GM12878 (cell line): ENCODE results near the gene SVEP1. TPM values are rescaled to one million over a fixed set of nuclear protein-coding genes. Genes with fewer than 3 reads are reported as not detected.

Experiments
- BHLHE40 ChIP-seq, 2 experiments: fragments of 450-650 bp in 1 of 2; IDR thresholded peaks; 2 replicates each; pipeline ENCODE4 v1.6.1; 2011 to 2017; ENCODE audit warnings: low read depth in 2 of 2, borderline replicate concordance in 1 of 2, improper control_type of control experiment in 1 of 2, low read length in 1 of 2, mild to moderate bottlenecking in 1 of 2
- EGR1 ChIP-seq, 2 experiments: IDR thresholded peaks; 1 replicate in 1 of 2; 2 replicates in 1 of 2; pipeline ENCODE4 v1.6.1; 2011 to 2012; ENCODE audit warnings: low read depth in 2 of 2, low read length in 2 of 2, borderline replicate concordance in 1 of 2, mild to moderate bottlenecking in 1 of 2, moderate library complexity in 1 of 2
- HCFC1 ChIP-seq: fragments of 150-350 bp; IDR thresholded peaks from 2 replicates; pipeline ENCODE4 v1.6.1; 2014; ENCODE audit warnings: low read length
- PML ChIP-seq: IDR thresholded peaks from 2 replicates; pipeline ENCODE4 v1.6.1; 2012; ENCODE audit warnings: low read length, inconsistent platforms
- POLR2A ChIP-seq: IDR thresholded peaks from 2 replicates; pipeline ENCODE4 v1.6.1; 2011; ENCODE audit warnings: low read depth, mild to moderate bottlenecking, low read length
- POU2F2 ChIP-seq: IDR thresholded peaks from 3 replicates; pipeline ENCODE4 v1.6.1; 2011; ENCODE audit warnings: low read depth, mild to moderate bottlenecking, low read length, borderline replicate concordance
- RELA ChIP-seq: fragments of 450-650 bp; IDR thresholded peaks from 2 replicates; pipeline ENCODE4 v1.8.0; 2014; ENCODE audit warnings: borderline replicate concordance; ENCODE audit not compliant: partially characterized antibody
- SIX5 ChIP-seq: IDR thresholded peaks from 2 replicates; pipeline ENCODE4 v1.6.1; 2011; ENCODE audit warnings: mild to moderate bottlenecking, low read depth, low read length, moderate library complexity; ENCODE audit not compliant: severe bottlenecking
- SPI1 ChIP-seq: IDR thresholded peaks from 2 replicates; pipeline ENCODE4 v1.6.1; 2011; ENCODE audit warnings: low read depth, mild to moderate bottlenecking, low read length, moderate library complexity, borderline replicate concordance; ENCODE audit not compliant: insufficient read depth
- SUPT20H ChIP-seq: IDR thresholded peaks from 2 replicates; pipeline ENCODE4 v1.6.1; 2011; ENCODE audit warnings: low read depth, mild to moderate bottlenecking, low read length, moderate library complexity, borderline replicate concordance; ENCODE audit not compliant: control insufficient read depth
- TCF12 ChIP-seq: IDR thresholded peaks from 2 replicates; pipeline ENCODE4 v1.6.1; 2011; ENCODE audit warnings: low read depth, mild to moderate bottlenecking, low read length
- ZNF207 ChIP-seq: fragments of 450-650 bp; IDR thresholded peaks from 2 replicates; pipeline ENCODE4 v1.6.1; 2014; ENCODE audit warnings: antibody characterized with exemption, mild to moderate bottlenecking, borderline replicate concordance
- ZNF217 ChIP-seq: fragments of 450-650 bp; IDR thresholded peaks from 2 replicates; pipeline ENCODE4 v1.6.1; 2017; ENCODE audit warnings: antibody characterized with exemption, mild to moderate bottlenecking
- ZNF274 ChIP-seq: IDR thresholded peaks from one replicate; pipeline ENCODE4 v1.8.0; 2011; ENCODE audit not compliant: insufficient read length, insufficient read depth
- polyA plus RNA-seq, 11 experiments: library from polyadenylated mRNA; depleted of rRNA in 4 of 11; unstranded in 6 of 11; stranded (reverse) in 5 of 11; fragments of >200 nt; fragmentation: Nextera tagmentation in 4 of 11; fragmentation: Illumina TruSeq in 1 of 11; extraction: Ambion mirVana in 4 of 11; extraction: Trizol in 1 of 11; gene quantifications; 1 replicate in 1 of 11; 2 replicates in 10 of 11; pipeline versions ENCODE4 v1.2.1 to v1.2.3, GENCODE V29; 2011 to 2016; ENCODE audit warnings: inconsistent platforms in 2 of 11, missing spikeins in 2 of 11, low read depth in 1 of 11
- total RNA-seq, 4 experiments: library from RNA; depleted of rRNA in 3 of 4; stranded (reverse); fragments of >200 nt in 3 of 4; fragmentation: Illumina TruSeq in 1 of 4; extraction: Trizol in 1 of 4; gene quantifications; 2 replicates each; pipeline versions ENCODE4 v1.2.1 to v1.2.3, GENCODE V29; 2013 to 2021
- TF ChIP-seq, protein P1 (sequence below): fragments of 150-350 bp; IDR thresholded peaks from 2 replicates; pipeline ENCODE4 v1.6.1; 2014; ENCODE audit warnings: mild to moderate bottlenecking, low read depth, low read length
- TF ChIP-seq, protein P2 (sequence below): fragments of 450-650 bp; IDR thresholded peaks from 2 replicates; pipeline ENCODE4 v1.6.1; 2016; ENCODE audit warnings: mild to moderate bottlenecking
- TF ChIP-seq, protein P3 (sequence below): fragments of 450-650 bp; IDR thresholded peaks from 2 replicates; pipeline ENCODE4 v1.6.1; 2016; ENCODE audit warnings: mild to moderate bottlenecking, moderate library complexity, borderline replicate concordance
- TF ChIP-seq, protein P4 (sequence below): fragments of 450-650 bp; IDR thresholded peaks from 2 replicates; pipeline ENCODE4 v1.6.1; 2017; ENCODE audit warnings: mild to moderate bottlenecking, moderate library complexity

SVEP1 gene
- total and polyA plus RNA-seq, 10 of the 15 experiments (the other 5 are each of a cell fraction or from before 2014, with no cell fraction given), result under 0.01 to 0.05 (median 0.01) TPM; not detected in 5

DNA sequence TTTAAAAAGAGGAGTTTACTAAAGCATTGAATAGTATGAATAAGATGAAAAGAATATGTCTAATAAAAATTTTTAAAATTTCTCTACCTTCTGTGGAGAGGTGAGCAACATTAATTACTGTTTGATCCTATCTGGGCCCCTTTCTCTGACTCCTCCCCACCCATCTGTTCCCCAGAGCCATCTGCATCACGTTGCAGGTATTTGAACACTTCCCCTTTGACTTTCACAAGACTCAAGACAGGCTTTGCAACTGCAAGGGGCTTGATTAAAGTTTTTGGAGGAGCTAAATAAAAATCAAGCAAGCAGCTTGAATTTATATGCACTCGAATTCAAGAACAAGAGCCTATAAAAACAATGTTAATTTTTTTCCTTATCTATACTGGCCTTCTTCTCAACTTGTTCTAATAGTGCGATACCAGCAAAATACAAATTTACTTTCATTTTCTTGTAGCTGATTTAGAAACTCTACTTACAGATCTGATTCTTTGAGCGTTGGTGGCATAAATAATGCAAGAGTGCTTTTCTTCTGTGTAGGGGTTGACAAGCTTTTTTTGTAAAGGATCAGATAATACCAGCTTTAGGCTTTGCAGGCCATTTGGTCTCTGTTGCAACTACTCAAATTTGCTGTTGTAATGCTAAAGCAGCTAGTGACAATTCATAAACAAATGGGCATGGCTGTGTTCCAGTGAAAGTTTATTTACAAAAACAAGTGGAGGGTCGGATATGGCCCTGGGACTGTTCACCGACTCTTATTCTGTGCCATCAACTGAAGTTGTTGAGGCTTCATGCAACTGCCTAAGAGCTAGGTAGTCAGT lies 263.1 kb downstream of the SVEP1 start (continued):
- TF ChIP-seq, protein P1, sequence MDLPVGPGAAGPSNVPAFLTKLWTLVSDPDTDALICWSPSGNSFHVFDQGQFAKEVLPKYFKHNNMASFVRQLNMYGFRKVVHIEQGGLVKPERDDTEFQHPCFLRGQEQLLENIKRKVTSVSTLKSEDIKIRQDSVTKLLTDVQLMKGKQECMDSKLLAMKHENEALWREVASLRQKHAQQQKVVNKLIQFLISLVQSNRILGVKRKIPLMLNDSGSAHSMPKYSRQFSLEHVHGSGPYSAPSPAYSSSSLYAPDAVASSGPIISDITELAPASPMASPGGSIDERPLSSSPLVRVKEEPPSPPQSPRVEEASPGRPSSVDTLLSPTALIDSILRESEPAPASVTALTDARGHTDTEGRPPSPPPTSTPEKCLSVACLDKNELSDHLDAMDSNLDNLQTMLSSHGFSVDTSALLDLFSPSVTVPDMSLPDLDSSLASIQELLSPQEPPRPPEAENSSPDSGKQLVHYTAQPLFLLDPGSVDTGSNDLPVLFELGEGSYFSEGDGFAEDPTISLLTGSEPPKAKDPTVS, result no peak
- TF ChIP-seq POLR2A (no peak), SUPT20H (no peak), TCF12 (0 out of 2 replicates have a peak, but pooled peaks have one; percentile 60), SPI1 (peak; percentile 85), BHLHE40 (IDR thresholded peaks at IDR 0.05; ENCODE audit: borderline replicate concordance in 1 of 2, low read depth in 2 of 2, low read length in 1 of 2) (no peak), SIX5 (no peak), ZNF207 (no peak), ZNF217 (no peak), POU2F2 (no peak), RELA (no peak), HCFC1 (no peak), ZNF274 (no peak), PML (no peak), EGR1 (IDR thresholded peaks at IDR 0.05; ENCODE audit: borderline replicate concordance in 1 of 2, low read depth in 2 of 2, low read length in 2 of 2) (no peak)
- TF ChIP-seq, protein P2, sequence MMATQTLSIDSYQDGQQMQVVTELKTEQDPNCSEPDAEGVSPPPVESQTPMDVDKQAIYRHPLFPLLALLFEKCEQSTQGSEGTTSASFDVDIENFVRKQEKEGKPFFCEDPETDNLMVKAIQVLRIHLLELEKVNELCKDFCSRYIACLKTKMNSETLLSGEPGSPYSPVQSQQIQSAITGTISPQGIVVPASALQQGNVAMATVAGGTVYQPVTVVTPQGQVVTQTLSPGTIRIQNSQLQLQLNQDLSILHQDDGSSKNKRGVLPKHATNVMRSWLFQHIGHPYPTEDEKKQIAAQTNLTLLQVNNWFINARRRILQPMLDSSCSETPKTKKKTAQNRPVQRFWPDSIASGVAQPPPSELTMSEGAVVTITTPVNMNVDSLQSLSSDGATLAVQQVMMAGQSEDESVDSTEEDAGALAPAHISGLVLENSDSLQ, result no peak
- TF ChIP-seq, protein P3, sequence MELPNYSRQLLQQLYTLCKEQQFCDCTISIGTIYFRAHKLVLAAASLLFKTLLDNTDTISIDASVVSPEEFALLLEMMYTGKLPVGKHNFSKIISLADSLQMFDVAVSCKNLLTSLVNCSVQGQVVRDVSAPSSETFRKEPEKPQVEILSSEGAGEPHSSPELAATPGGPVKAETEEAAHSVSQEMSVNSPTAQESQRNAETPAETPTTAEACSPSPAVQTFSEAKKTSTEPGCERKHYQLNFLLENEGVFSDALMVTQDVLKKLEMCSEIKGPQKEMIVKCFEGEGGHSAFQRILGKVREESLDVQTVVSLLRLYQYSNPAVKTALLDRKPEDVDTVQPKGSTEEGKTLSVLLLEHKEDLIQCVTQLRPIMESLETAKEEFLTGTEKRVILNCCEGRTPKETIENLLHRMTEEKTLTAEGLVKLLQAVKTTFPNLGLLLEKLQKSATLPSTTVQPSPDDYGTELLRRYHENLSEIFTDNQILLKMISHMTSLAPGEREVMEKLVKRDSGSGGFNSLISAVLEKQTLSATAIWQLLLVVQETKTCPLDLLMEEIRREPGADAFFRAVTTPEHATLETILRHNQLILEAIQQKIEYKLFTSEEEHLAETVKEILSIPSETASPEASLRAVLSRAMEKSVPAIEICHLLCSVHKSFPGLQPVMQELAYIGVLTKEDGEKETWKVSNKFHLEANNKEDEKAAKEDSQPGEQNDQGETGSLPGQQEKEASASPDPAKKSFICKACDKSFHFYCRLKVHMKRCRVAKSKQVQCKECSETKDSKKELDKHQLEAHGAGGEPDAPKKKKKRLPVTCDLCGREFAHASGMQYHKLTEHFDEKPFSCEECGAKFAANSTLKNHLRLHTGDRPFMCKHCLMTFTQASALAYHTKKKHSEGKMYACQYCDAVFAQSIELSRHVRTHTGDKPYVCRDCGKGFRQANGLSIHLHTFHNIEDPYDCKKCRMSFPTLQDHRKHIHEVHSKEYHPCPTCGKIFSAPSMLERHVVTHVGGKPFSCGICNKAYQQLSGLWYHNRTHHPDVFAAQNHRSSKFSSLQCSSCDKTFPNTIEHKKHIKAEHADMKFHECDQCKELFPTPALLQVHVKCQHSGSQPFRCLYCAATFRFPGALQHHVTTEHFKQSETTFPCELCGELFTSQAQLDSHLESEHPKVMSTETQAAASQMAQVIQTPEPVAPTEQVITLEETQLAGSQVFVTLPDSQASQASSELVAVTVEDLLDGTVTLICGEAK, result peak; percentile 35; the same call in 1 of the 2 replicates
- TF ChIP-seq, protein P4, sequence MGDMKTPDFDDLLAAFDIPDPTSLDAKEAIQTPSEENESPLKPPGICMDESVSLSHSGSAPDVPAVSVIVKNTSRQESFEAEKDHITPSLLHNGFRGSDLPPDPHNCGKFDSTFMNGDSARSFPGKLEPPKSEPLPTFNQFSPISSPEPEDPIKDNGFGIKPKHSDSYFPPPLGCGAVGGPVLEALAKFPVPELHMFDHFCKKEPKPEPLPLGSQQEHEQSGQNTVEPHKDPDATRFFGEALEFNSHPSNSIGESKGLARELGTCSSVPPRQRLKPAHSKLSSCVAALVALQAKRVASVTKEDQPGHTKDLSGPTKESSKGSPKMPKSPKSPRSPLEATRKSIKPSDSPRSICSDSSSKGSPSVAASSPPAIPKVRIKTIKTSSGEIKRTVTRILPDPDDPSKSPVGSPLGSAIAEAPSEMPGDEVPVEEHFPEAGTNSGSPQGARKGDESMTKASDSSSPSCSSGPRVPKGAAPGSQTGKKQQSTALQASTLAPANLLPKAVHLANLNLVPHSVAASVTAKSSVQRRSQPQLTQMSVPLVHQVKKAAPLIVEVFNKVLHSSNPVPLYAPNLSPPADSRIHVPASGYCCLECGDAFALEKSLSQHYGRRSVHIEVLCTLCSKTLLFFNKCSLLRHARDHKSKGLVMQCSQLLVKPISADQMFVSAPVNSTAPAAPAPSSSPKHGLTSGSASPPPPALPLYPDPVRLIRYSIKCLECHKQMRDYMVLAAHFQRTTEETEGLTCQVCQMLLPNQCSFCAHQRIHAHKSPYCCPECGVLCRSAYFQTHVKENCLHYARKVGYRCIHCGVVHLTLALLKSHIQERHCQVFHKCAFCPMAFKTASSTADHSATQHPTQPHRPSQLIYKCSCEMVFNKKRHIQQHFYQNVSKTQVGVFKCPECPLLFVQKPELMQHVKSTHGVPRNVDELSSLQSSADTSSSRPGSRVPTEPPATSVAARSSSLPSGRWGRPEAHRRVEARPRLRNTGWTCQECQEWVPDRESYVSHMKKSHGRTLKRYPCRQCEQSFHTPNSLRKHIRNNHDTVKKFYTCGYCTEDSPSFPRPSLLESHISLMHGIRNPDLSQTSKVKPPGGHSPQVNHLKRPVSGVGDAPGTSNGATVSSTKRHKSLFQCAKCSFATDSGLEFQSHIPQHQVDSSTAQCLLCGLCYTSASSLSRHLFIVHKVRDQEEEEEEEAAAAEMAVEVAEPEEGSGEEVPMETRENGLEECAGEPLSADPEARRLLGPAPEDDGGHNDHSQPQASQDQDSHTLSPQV, result no peak
